GM12875 (cell line): Measurements from ENCODE around the gene ERVW-1.
"Not testable (repeated sequence)": the region's sequence is repeated elsewhere in the genome, so short reads cannot be mapped to it uniquely, and the experiment has no call there.

ENCODE experiments used
- H3K4me3 ChIP-seq: one replicate; pipeline ENCODE4 v1.5.1; 2011; ENCODE audit warnings: low read depth, low read length, control low read depth
- CTCF ChIP-seq: IDR thresholded peaks from 2 replicates; pipeline ENCODE4 v1.5.1; 2011; ENCODE audit warnings: low read depth, mild to moderate bottlenecking, control low read depth, inconsistent platforms, low read length, moderate library complexity, borderline replicate concordance; ENCODE audit not compliant: insufficient read depth

ERVW-1 gene

GRCh38 chr7:92485267-92485892 is 7.6 kb upstream of the ERVW-1 start:
- no peak for TF ChIP-seq CTCF
- no peak overlapping the region for H3K4me3 ChIP-seq

GRCh38 chr7:92484226-92484625 is 6.5 kb upstream of the ERVW-1 start:
- H3K4me3 ChIP-seq = not testable (repeated sequence)

DNA sequence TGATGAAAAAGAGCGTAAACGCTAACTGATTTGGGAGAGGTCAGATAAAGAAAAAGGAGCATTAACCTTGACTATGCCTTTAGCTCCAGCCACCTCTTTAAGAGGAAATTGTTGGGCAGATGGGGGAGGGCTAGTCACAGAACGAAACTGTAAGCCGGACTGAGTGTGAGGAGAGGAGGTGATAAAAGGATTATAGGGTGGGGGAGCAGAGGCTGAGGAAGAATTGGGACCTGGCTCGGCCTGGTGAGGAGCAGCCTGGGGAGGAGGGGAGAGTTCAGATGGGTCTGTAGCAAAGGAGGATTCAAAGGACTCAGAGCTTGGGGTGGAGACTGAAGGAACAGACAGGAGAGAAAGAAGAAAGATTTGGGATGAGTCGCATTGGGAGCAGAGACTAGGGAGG is 5.9 kb upstream of the ERVW-1 start:
- H3K4me3 ChIP-seq = not testable (repeated sequence)

DNA sequence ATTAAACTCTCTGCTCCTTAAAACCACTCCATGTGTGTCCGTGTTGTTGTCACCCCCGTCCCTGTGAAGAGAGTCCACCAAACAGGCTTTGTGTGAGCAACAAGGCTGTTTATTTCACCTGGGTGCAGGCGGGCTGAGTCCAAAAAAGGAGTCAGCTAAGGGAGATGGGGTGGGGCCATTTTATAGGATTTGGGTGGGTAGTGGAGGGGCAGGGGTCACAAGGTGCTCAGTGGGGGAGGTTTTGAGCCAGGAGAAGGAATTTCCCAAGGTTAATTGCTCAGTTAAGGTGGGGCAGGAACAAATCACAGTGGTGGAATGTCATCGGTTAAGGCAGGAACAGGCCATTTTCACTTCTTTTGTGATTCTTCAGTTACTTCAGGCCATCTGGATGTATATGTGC is 1.4 kb upstream of the ERVW-1 start:
- H3K4me3 ChIP-seq = not testable (repeated sequence)

- TF ChIP-seq CTCF = no peak
- no peak overlapping the region for H3K4me3 ChIP-seq
Observed at GRCh38 chr7:92478711-92479110, 965 bp upstream of the ERVW-1 start.

GRCh38 chr7:92478095-92478494 is 349 bp upstream of the ERVW-1 start:
- no peak overlapping the region for H3K4me3 ChIP-seq
- no peak for TF ChIP-seq CTCF

- H3K4me3 ChIP-seq = not testable (repeated sequence)
Observed at GRCh38 chr7:92475851-92476590, 1.7 kb downstream of the ERVW-1 start.

- H3K4me3 ChIP-seq = not testable (repeated sequence)
Observed at GRCh38 chr7:92475261-92475770, 2.4 kb downstream of the ERVW-1 start.

DNA sequence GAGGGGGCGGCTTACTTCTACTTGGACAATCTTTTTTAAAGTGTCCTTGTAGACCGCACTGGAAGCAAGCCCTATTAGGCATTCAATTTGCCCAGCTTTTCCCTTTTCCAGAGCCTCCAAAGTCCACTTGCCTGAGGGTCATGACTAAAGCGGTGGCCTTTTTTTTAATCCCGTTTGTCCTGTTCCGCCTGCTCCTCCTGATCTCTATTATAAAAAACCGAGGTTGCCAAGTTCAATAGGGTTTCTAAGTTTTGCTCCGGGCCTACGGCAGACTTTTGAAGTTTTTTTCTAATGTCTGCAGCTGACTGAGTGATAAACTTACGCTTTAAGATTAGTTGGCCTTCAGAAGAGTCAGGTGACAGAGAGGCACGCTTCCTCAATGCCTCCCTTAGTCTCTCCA is 3.8 kb downstream of the ERVW-1 start:
- not testable (repeated sequence) for H3K4me3 ChIP-seq

- H3K4me3 ChIP-seq = not testable (repeated sequence)
Observed at GRCh38 chr7:92468589-92468988, 9.2 kb downstream of the ERVW-1 start.

DNA sequence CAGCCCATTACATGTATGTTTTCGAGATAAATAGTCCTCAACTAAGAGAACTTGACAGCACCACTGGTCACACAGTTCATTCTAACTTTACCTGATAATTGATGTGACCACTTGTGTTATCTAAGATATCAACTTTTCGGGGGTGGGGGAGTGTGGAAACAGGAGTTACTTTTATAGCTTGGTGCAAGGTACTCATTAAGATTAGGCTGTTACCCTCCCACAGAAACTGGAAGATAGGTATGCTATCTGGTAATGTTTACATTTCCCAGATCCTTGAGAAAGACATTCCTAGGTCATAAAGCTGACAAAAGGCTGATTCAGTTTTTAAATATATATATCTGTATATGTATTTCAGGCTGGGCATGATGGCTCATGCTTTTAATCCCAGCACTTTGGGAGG is 11.1 kb downstream of the ERVW-1 start:
- H3K4me3 ChIP-seq = no peak overlapping the region
- no peak for TF ChIP-seq CTCF
